Neural cell (in vitro differentiated cells): ENCODE results near the gene RIMKLB.
"Not testable (repeated sequence)": the region's sequence is repeated elsewhere in the genome, so short reads cannot be mapped to it uniquely, and the experiment has no call there.

Source experiments
- MXI1 ChIP-seq: fragments of 450-650 bp; conservative IDR thresholded peaks from 2 replicates; pipeline ENCODE4 v1.6.1; 2014; ENCODE audit warnings: antibody characterized with exemption, mild to moderate bottlenecking; ENCODE audit not compliant: poor library complexity, severe bottlenecking
- POLR2AphosphoS5 ChIP-seq: IDR thresholded peaks from 2 replicates; pipeline ENCODE4 v1.6.1; 2012
- TF ChIP-seq, protein P1 (sequence below): fragments of 450-650 bp; IDR thresholded peaks from 2 replicates; pipeline ENCODE4 v1.5.1; 2014; ENCODE audit warnings: antibody characterized with exemption, mild to moderate bottlenecking, moderate library complexity; ENCODE audit not compliant: poor library complexity, severe bottlenecking

DNA sequence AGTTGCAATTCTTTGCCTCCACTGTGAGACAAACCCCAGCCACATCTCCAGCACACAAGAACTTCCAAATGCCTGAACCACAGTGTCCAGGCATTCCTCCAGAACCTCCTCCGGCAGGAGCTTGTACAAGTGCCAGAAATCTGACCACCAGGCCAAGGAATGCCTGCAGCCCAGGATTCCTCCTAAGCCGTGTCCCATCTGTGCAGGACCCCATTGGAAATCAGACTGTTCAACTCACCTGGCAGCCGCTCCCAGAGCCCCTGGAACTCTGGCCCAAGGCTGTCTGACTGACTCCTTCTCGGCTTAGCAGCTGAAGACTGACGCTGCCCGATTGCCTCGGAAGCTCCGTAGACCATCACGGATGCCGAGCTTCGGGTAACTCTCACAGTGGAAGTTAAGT lies 109.3 kb downstream of the RIMKLB start:
- TF ChIP-seq, protein P1, sequence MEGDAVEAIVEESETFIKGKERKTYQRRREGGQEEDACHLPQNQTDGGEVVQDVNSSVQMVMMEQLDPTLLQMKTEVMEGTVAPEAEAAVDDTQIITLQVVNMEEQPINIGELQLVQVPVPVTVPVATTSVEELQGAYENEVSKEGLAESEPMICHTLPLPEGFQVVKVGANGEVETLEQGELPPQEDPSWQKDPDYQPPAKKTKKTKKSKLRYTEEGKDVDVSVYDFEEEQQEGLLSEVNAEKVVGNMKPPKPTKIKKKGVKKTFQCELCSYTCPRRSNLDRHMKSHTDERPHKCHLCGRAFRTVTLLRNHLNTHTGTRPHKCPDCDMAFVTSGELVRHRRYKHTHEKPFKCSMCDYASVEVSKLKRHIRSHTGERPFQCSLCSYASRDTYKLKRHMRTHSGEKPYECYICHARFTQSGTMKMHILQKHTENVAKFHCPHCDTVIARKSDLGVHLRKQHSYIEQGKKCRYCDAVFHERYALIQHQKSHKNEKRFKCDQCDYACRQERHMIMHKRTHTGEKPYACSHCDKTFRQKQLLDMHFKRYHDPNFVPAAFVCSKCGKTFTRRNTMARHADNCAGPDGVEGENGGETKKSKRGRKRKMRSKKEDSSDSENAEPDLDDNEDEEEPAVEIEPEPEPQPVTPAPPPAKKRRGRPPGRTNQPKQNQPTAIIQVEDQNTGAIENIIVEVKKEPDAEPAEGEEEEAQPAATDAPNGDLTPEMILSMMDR = not testable (repeated sequence)
- TF ChIP-seq MXI1, POLR2AphosphoS5: not testable (repeated sequence)
